A549 (cell line): Measurements from ENCODE around the gene ZSWIM3.

Source experiments
- JUN ChIP-seq, 2 experiments: fragments of >200 bp; sonication (Bioruptor Twin); formaldehyde crosslinking; IDR thresholded peaks; 2 replicates in 1 of 2; 3 replicates in 1 of 2; pipeline ENCODE4 v1.6.1; 2016 to 2017
- TF ChIP-seq, protein P1 (sequence below): IDR thresholded peaks from 2 replicates; pipeline ENCODE4 v1.6.1; 2012

DNA sequence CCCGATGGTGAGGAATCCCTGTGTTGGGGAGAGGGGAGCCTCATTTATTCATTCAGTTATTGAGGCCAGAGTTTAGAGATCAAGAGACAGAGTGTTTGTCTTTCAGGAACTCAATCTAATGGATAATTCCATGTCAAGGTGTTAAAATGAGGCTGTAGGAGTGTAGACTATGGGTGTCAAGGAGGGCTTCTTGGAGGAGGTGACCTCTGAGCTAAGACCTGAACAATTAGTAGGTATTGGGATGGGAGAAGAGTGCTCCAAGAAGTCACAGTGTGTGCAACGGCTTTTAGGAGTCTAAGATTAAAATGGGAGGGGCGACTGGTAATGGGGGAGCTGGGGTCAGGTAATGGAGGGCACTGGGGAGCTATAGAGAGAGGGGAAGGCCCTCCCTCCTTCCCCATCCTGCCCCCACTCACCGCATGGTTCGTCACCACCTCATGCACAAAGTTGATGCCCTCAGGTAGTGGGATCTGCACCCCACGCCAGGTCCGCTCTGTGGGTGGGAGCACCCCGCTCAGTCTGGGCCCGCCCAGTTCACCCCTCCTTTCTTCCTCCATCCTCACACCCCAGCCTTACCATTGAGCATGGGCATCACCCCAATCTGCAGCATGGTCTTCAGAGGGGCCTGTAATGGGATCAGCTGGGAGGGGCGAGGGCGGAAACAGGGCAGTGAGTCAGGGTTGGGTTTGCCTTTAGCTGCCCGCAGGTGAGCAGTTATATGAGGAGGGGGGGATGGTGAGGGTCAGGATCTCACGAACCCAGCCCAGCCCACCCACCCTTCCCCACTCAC lies 41.8 kb downstream of the ZSWIM3 start:
- TF ChIP-seq, protein P1, sequence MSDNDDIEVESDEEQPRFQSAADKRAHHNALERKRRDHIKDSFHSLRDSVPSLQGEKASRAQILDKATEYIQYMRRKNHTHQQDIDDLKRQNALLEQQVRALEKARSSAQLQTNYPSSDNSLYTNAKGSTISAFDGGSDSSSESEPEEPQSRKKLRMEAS = no peak
- no peak for TF ChIP-seq JUN (IDR thresholded peaks at IDR 0.05)
